Brain microvascular endothelial cell (primary cell): Measurements from ENCODE around the gene MTOR.
"Not testable (repeated sequence)": the region's sequence is repeated elsewhere in the genome, so short reads cannot be mapped to it uniquely, and the experiment has no call there.

Experiments used
- DNase-seq: peaks from one replicate; pipeline ENCODE4 v3.0.0-alpha.2; 2020
- H3K27ac ChIP-seq: fragments of 250-450 bp; sonication (Bioruptor Pico); 2 replicates; pipeline ENCODE4 v1.5.1; 2020; ENCODE audit warnings: mild to moderate bottlenecking, moderate library complexity
- H3K27me3 ChIP-seq: fragments of 250-450 bp; sonication (Bioruptor Pico); replicated peaks from 2 replicates; pipeline ENCODE4 v1.5.1; 2020; ENCODE audit warnings: mild to moderate bottlenecking
- H3K36me3 ChIP-seq: fragments of 250-450 bp; sonication (Bioruptor Pico); replicated peaks from 2 replicates; pipeline ENCODE4 v1.5.1; 2020; ENCODE audit warnings: mild to moderate bottlenecking
- H3K4me3 ChIP-seq: 2 replicates; pipeline ENCODE4 v1.5.1; 2011; ENCODE audit warnings: low read depth, mild to moderate bottlenecking, control low read depth, low read length, moderate library complexity
- CTCF ChIP-seq: IDR thresholded peaks from 2 replicates; pipeline ENCODE4 v1.5.1; 2011; ENCODE audit warnings: low read depth, mild to moderate bottlenecking, moderate library complexity, low read length, control low read depth, inconsistent platforms; ENCODE audit errors: missing control alignments
- in situ Hi-C: cut with HindIII; loops from 2 replicates; pipeline ENCODE4 v1.10.0; 2017; ENCODE audit warnings: low sequenced_read_pairs, low pct_ligation_motif_present

MTOR gene

DNA sequence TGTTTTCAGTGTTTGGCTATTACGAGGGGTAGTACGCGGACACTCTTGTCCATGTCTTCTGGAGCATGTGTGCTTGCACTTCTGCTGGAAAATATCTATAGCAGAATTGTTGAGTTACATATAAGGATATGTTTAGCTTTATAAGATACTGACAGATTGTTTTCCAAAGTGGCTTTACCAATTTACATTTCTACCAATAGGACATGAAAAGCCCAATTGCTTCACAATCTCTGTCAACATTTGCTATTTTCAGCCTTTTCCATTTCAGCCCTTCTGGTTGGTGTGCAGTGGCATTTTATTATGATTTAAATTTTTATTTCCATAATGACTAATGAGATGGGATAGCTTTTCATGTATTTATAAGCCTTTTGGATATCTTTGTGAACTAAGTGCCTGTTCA, 79.5 kb downstream of the MTOR start:
- in situ Hi-C loops: no loop called here
- DNase-seq: no peak
- H3K4me3 ChIP-seq: no peak overlapping the region
- H3K27me3 ChIP-seq: no peaks in the 10 kb centered on the region
- H3K27ac ChIP-seq: no peak overlapping the region
- TF ChIP-seq CTCF: no peak
- H3K36me3 ChIP-seq: peaks cover 10% of the 10 kb centered on the region

DNA sequence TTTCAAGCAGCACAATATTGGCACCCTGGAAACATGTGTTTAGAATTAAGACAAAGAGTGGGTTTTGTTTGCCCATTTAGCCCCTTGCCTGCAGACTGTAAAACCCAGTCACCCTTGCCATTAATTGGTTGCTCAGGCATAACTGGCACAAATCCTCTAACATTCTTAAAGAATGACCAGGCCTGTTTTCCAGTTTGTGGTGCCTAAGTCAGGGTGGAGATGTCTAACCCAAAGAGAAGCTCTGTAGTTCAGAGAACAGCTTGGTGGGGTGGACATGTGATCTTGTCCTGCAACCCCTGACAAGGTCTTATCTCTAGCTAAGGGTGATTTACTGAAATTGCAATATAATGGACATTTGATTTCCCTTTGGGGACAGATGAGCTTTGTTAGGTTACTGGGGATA, 82.0 kb downstream of the MTOR start:
- TF ChIP-seq CTCF: no peak
- in situ Hi-C loops: no loop called here

DNA sequence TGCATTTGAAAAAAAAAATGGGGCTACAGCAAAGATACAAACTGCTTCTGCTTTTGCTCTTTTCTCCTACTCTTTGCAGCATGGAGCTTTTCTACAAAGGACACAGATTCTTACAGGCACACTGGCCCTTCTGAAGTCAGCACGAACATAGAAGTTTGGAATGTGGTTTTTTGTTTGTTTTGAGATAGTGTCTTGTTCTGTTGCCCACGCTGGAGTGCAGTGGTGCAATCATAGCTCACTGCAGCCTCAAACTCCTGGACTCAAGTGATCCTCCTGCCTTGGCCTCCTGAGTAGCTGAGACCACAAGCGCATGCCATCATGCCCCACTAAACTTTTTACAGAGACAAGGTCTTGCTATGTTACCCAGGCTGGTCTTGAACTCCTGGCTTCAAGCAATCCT, 82.6 kb downstream of the MTOR start:
- peak; percentile 67 for DNase-seq

More for the DNA sequence above, 82.0 kb downstream of the MTOR start:
- peaks cover 4% of the 10 kb centered on the region for H3K36me3 ChIP-seq
- no peaks in the 10 kb centered on the region for H3K27me3 ChIP-seq
- H3K4me3 ChIP-seq: no peak overlapping the region
- no peak overlapping the region for H3K27ac ChIP-seq
- peak; percentile 15 for DNase-seq

DNA sequence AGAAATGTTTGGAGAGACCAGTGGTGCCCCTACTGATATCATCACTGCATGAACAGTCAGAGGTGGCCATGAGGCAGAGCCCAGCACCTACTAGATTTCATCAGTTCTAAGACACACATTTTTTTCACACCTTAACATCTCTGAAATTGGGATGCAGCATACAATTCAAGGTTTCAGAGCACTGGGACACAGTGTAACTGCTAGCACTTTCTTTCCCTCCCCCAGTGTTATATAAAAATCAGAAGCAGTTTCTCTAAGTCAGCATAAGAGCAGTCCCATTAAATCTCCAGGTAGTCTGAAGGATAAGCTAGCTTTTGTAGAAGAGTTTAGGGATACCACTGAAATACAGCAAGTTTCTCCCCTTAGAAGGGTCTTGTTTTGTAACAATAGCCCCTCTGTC, 83.2 kb downstream of the MTOR start:
- Histone ChIP-seq H3K27me3 (no peaks in the 10 kb centered on the region), H3K36me3 (peaks cover 2% of the 10 kb centered on the region), H3K4me3 (no peak overlapping the region), H3K27ac (peak overlapping the region; percentile 22)
- in situ Hi-C loops: no loop called here
- no peak for TF ChIP-seq CTCF
- no peak for DNase-seq

More for the DNA sequence above, 82.6 kb downstream of the MTOR start:
- H3K4me3 ChIP-seq, H3K27me3 ChIP-seq, in situ Hi-C loops, H3K36me3 ChIP-seq: not testable (repeated sequence)
- H3K27ac ChIP-seq: peak overlapping the region; percentile 22

DNA sequence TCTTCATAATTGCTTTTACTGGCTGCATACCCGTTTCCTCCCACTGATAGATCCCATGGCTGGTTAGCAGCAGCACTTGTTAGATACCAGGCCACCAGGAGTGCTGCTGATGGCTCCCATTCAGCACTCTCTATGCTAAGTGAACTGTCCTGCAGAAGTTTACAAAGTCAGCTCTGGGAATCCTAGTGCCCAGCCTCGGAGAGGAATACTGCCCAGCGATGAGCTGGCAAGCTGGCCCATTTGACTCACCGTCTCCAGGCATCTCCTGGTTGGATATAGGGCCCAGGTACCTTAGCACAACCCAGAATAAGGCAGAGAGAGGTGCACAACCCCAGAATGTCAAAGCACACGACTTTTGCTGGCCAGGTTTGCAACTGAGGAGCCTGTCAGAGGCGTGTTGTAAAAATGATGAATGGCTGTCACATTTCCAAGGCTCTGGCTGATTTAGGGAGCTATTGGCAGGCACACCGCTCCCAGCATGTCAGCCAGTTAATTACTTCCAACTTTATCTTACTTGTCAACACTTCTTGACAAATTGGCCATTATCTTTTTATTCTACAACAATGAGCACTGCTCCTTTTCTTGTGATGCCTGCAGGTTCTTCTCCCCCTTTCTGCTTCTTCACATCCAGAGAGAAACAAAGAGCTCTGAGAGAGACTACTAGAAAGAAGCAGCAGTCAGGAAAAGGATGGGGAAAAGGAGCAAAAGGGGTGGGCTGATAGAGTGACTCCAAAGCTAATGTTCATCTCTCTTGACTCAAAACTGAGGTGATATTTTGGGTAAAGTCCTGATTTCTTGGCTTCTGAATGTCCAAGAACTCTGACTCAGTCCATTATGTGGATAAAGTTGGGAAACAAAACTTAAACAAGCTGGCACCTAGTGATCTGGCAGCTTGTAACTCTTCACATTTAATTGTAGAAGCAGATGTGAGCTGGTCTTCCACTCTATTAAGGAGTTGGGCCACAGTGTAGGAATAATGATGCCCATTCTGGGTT, 84.0 kb downstream of the MTOR start:
- Histone ChIP-seq H3K36me3 (peaks cover 2% of the 10 kb centered on the region), H3K27ac (no peak overlapping the region), H3K4me3 (no peak overlapping the region), H3K27me3 (no peaks in the 10 kb centered on the region)
- TF ChIP-seq CTCF: no peak
- in situ Hi-C loops: no loop called here
- DNase-seq: no peak

DNA sequence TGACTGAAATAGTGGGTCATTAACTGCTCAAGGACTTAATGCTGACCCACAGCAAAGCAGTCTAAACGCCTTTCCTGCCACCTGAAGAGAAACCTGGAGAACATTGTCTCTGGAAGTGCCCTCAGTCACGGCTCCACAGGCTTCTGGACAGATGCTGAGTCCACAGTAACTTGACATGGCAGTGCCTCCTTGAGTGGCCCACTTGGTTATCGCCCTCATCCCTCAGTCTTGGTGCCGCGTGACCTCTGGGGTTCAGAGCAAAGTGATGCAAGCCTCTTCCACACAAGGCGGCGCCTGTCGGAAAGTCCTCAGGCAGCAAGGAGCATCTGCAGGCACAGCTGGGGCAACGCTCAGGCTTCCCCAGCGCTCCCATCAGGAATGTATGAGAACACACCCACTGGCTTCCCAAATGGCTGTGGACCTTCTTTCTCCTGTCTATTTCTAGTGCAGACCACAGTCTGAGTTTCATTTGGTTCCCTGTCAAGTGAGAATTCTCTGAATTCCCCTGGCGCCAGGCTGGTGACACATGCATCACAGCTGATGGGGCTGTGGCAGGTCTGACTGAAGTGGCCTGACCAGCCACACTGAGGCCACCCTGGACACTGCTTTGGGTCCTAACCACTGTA, 86.2 kb downstream of the MTOR start:
- Histone ChIP-seq H3K27me3 (no peaks in the 10 kb centered on the region), H3K27ac (no peak overlapping the region), H3K36me3 (peaks cover 2% of the 10 kb centered on the region), H3K4me3 (no peak overlapping the region)
- no peak for TF ChIP-seq CTCF
- in situ Hi-C loops: no loop called here
- DNase-seq: peak; percentile 34
